Calu3 (cell line): ENCODE measurements around the gene TBC1D7. TPM values are rescaled to one million over a fixed set of nuclear protein-coding genes. Genes with fewer than 3 reads are reported as not detected.
A peak's percentile ranks its signal among the peaks of the same experiment; 100 is the strongest.
"Not testable (repeated sequence)": the region's sequence is repeated elsewhere in the genome, so short reads cannot be mapped to it uniquely, and the experiment has no call there.

Experiments
- BruUV-seq: library from RNA; stranded (reverse); fragments of 400-500 nt; replicated peaks from 2 replicates; lab custom pipeline; 2021; lab: Mats Ljungman, UMichigan
- CTCF ChIA-PET: fragments of 300-600 bp; sonication (Branson Sonifier 250); formaldehyde crosslinking; loops from one replicate; lab custom pipeline; 2022; ENCODE audit warnings: antibody characterized with exemption; lab: Charles Lee
- DNase-seq: peaks from one replicate; pipeline ENCODE4 v3.0.0; 2022
- H3K27ac Mint-ChIP-seq: one replicate; pipeline ENCODE4 v1.8.0; 2022; ENCODE audit warnings: mixed read lengths; ENCODE audit not compliant: unreplicated experiment
- H3K27me3 Mint-ChIP-seq: one replicate; pipeline ENCODE4 v1.8.0; 2022; ENCODE audit warnings: mixed read lengths; ENCODE audit not compliant: unreplicated experiment
- H3K36me3 Mint-ChIP-seq: one replicate; pipeline ENCODE4 v1.8.0; 2022; ENCODE audit warnings: mild to moderate bottlenecking, moderate library complexity, mixed read lengths; ENCODE audit not compliant: insufficient read depth, unreplicated experiment
- H3K4me1 Mint-ChIP-seq: one replicate; pipeline ENCODE4 v1.8.0; 2022; ENCODE audit warnings: mild to moderate bottlenecking, low read depth, mixed read lengths; ENCODE audit not compliant: unreplicated experiment
- H3K4me3 Mint-ChIP-seq: one replicate; pipeline ENCODE4 v1.8.0; 2022; ENCODE audit warnings: mild to moderate bottlenecking, low read depth, moderate library complexity, mixed read lengths; ENCODE audit not compliant: unreplicated experiment
- H3K9me3 Mint-ChIP-seq: one replicate; pipeline ENCODE4 v1.8.0; 2022; ENCODE audit warnings: low read depth, mixed read lengths; ENCODE audit not compliant: unreplicated experiment
- CTCF ChIP-seq: fragments of 200-600 bp; IDR thresholded peaks from one replicate; pipeline ENCODE4 v1.8.0; 2022; ENCODE audit warnings: antibody characterized with exemption; ENCODE audit not compliant: unreplicated experiment
- intact Hi-C: fragments of 100-400 bp; cut with micrococcal nuclease; formaldehyde crosslinking; loops from one replicate; pipeline ENCODE4 v1.10.0; 2022; ENCODE audit not compliant: unreplicated experiment
- total RNA-seq: library from RNA; stranded (reverse); gene quantifications from 2 replicates; pipeline ENCODE4 v1.2.3, GENCODE V29; 2022

The TBC1D7 gene
- total RNA-seq, 1 experiment from 2014 or later, result 13.2 TPM

- Mint-ChIP-seq H3K36me3 (peaks cover 15% of the 10 kb centered on the region), H3K27ac (peak overlapping the region; percentile 71), H3K9me3 (no peaks in the 10 kb centered on the region), H3K27me3 (no peaks in the 10 kb centered on the region), H3K4me3 (peak overlapping the region; percentile 77), H3K4me1 (no peaks in the 10 kb centered on the region)
- BruUV-seq, result TSS peak; percentile 60
- no peak for DNase-seq
- intact Hi-C loops, result loop anchor here (2.0 kb wide), 1 partner anchor 133 kb away; no protein-coding TSS in a partner anchor
- TF ChIP-seq CTCF, result no peak
- CTCF ChIA-PET, result interaction anchor here (1.2 to 1.9 kb wide), 2 partner anchors 56 to 133 kb away, joined by 4 to 6 read pairs; no protein-coding TSS in a partner anchor
These were observed 654 bp downstream of the TBC1D7 start for GRCh38 chr6:13327691-13328075.

GRCh38 chr6:13326031-13326586 lies 2.2 kb downstream of the TBC1D7 start:
- not testable (repeated sequence) for BruUV-seq, H3K4me3 Mint-ChIP-seq

GRCh38 chr6:13319891-13320564 lies 8.3 kb downstream of the TBC1D7 start:
- H3K27me3 Mint-ChIP-seq, result no peaks in the 10 kb centered on the region
- no peak overlapping the region for H3K4me3 Mint-ChIP-seq
- H3K36me3 Mint-ChIP-seq, result no peaks in the 10 kb centered on the region
- H3K27ac Mint-ChIP-seq, result no peak overlapping the region
- no peaks in the 10 kb centered on the region for H3K9me3 Mint-ChIP-seq
- CTCF ChIA-PET, result interaction anchor here (0.6 kb wide), 1 partner anchor 71 kb away, joined by 5 read pairs; no protein-coding TSS in a partner anchor
- intact Hi-C loops, result no loop called here
- no peaks in the 10 kb centered on the region for H3K4me1 Mint-ChIP-seq
- no peak for TF ChIP-seq CTCF
- no TSS peak for BruUV-seq
- DNase-seq, result no peak

More at GRCh38 chr6:13326031-13326586, 2.2 kb downstream of the TBC1D7 start:
- DNase-seq, H3K4me1 Mint-ChIP-seq, H3K27ac Mint-ChIP-seq, H3K9me3 Mint-ChIP-seq, intact Hi-C loops, CTCF ChIA-PET, H3K27me3 Mint-ChIP-seq: not testable (repeated sequence)
- peaks cover 15% of the 10 kb centered on the region for H3K36me3 Mint-ChIP-seq

- CTCF ChIA-PET, result interaction anchor here (0.7 kb wide), 1 partner anchor 10 kb away, joined by 5 read pairs; no protein-coding TSS in a partner anchor
These were observed 9.5 kb downstream of the TBC1D7 start for GRCh38 chr6:13318821-13319220.

More at GRCh38 chr6:13318821-13319220, 9.5 kb downstream of the TBC1D7 start:
- DNase-seq, result no peak
- intact Hi-C loops, result no loop called here
- no peaks in the 10 kb centered on the region for H3K36me3 Mint-ChIP-seq
- TF ChIP-seq CTCF, result no peak
- H3K27me3 Mint-ChIP-seq, result no peaks in the 10 kb centered on the region
- no peaks in the 10 kb centered on the region for H3K9me3 Mint-ChIP-seq
- H3K4me1 Mint-ChIP-seq, result no peaks in the 10 kb centered on the region
- no peak overlapping the region for H3K27ac Mint-ChIP-seq
- BruUV-seq, result no TSS peak
- no peak overlapping the region for H3K4me3 Mint-ChIP-seq
